Measurements from ENCODE around the gene RHEX. TPM values are rescaled to one million over a fixed set of nuclear protein-coding genes. Genes with fewer than 3 reads are reported as not detected.
"Not testable (repeated sequence)": the region's sequence is repeated elsewhere in the genome, so short reads cannot be mapped to it uniquely, and the experiment has no call there.

Gene RHEX
- total RNA-seq, 1 experiment from 2014 or later, result not detected

DNA sequence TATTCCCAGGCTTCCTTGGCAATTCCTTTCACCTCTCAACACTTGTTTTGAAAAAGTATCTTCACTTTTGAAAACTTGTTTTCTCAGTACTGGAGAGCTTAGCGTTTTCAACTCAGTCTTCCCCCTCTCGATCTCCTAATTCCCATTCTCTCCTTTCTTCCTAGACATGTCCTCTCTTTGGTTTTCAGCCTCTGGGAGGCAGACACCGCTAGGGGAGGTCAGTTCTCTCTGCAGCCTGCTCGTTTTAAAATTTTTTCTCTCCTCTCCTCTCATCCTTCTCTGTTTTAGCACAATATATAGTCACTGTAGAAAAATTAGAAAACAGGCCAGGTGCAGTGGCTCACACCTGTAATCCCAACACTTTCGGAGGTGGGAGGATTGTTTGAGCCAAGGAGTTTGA lies 12.6 kb upstream of the RHEX start:
- no peaks in the 10 kb centered on the region for H3K36me3 ChIP-seq
- H3K9me3 ChIP-seq (replicated peaks), result no peaks in the 10 kb centered on the region
- no peak overlapping the region for H3K27ac ChIP-seq
- H3K4me1 ChIP-seq, result no peaks in the 10 kb centered on the region
- H3K27me3 ChIP-seq, result peaks cover 12% of the 10 kb centered on the region
- no peak overlapping the region for H3K4me3 ChIP-seq
- DNase-seq, result no peak

DNA sequence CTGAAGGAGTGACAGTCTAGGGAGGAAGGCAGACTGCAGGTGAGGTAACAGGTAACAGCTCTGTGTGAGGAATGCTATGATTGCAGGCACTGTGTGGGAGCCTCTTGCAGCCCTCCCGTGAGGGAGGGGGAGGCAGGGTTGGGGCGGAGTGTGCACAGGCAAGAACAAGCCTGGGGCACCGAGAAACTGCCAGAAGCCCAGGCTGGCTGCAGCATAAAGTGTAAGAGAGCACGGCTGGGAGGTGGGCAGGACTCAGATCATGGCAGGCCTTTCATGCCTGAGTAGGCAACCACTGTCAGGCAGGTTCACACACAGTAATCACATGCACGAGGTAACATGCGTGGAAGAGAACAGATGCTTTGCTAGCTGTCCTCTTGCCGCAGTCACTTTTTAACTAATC lies 11.3 kb upstream of the RHEX start:
- H3K27me3 ChIP-seq, result peaks cover 11% of the 10 kb centered on the region
- DNase-seq, result peak in 1 of 2 experiments; percentile 9
- H3K4me1 ChIP-seq, result no peaks in the 10 kb centered on the region
- no peaks in the 10 kb centered on the region for H3K36me3 ChIP-seq
- H3K9me3 ChIP-seq (replicated peaks), result no peaks in the 10 kb centered on the region
- no peak overlapping the region for H3K27ac ChIP-seq
- no peak overlapping the region for H3K4me3 ChIP-seq

DNA sequence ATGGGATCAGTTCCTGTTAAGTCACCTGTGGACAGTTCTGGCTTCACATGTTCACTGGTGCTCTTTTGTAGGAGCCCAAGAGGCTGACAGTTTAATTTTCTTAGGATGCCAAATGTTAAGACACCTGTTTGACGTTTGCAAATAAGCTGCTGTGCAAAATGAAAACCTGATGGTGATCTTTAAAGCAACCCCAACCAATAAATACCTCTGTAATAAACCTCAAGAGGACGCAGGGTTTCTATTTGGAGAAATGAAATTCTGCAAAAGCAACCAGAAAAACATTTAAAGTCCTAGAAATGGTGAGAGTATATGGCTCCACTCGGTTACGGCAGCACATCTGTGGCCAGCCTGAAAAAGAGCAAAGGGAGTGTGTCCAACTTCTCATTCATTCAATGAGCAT lies 5.7 kb upstream of the RHEX start:
- Histone ChIP-seq H3K36me3 (no peaks in the 10 kb centered on the region), H3K27me3 (peaks cover 15% of the 10 kb centered on the region), H3K27ac (no peak overlapping the region), H3K4me3 (no peak overlapping the region), H3K9me3 (replicated peaks) (no peaks in the 10 kb centered on the region), H3K4me1 (no peaks in the 10 kb centered on the region)
- DNase-seq, result no peak

DNA sequence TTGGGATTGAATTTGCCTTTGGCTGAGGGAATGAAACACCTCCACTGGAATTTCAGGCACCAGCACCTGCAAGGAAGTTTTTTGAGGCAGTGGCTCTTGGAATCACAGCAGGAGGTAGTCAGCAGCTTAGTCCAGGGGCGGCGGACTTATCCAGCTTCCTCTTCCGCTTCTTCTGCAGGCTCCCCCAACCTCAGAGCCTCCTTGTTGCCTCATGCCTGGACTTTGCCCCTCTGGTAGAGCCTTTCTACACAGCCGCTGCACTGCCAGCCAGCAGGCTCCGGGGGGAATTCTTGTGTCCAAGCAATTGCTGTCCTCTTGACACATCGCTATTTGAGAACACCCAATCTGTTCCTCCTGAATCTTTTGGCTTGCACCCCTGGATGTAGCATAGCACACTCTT lies 4.4 kb upstream of the RHEX start:
- DNase-seq, result no peak
- no peak overlapping the region for H3K27ac ChIP-seq
- no peaks in the 10 kb centered on the region for H3K4me1 ChIP-seq
- H3K9me3 ChIP-seq (replicated peaks), result no peaks in the 10 kb centered on the region
- no peak overlapping the region for H3K4me3 ChIP-seq
- H3K27me3 ChIP-seq, result peaks cover 20% of the 10 kb centered on the region
- no peaks in the 10 kb centered on the region for H3K36me3 ChIP-seq

DNA sequence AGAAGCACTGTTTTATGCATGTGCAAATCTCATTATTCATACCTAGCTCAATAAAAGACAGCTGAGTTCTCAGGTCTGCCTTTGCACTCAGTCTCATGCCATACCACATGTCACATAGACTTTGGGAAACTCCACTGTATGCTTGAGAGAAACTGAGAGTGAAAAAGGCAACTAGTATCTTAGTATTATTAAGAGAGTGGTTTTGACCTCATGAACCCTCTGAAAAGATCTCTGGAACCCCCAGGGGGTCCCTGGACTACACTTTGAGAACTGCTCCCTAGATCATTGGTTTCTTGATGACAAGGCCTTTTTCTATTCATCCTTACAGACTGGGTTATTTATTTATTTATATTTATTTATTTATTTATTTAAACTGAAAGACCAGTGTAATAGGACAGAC lies 3.7 kb upstream of the RHEX start:
- no peak for DNase-seq
- Histone ChIP-seq H3K27me3 (peaks cover 20% of the 10 kb centered on the region), H3K4me1 (no peaks in the 10 kb centered on the region)

DNA sequence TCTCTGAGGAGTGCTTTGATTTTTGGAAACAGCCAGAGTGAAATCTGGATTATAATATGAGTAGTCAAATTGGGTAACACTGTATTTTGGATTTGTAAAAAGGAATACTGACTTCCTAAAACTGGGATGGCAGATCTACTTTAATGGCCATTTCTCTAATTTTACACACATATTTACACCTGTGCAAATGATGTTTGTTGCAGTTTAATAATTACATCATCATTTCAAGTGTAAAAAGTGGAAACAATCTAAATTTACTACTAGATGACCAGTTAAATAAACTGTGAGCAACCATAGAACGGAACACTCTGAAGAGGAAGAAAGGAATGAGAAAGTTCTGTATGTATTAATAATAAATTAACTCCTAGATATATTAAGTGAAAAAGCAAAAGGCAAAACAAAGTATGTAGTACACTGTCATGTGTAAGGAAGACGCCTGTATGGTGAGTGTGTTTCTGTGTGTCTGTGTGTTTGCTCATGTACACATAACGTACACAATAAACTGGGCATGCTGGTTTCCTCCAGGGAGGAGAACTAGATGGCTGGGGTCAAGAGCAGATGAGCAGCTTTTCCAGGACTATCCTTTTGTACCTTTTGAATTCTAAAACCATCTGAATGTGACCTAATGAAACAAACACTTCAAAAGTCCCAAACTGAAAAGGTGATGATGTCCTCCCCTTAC lies 2.9 kb upstream of the RHEX start:
- Histone ChIP-seq H3K9me3 (replicated peaks) (no peaks in the 10 kb centered on the region), H3K4me1 (no peaks in the 10 kb centered on the region), H3K36me3 (no peaks in the 10 kb centered on the region), H3K27me3 (peaks cover 20% of the 10 kb centered on the region), H3K27ac (no peak overlapping the region), H3K4me3 (no peak overlapping the region)
- DNase-seq, result no peak

More for the DNA sequence above, 3.7 kb upstream of the RHEX start:
- no peak overlapping the region for H3K4me3 ChIP-seq
- H3K36me3 ChIP-seq, result no peaks in the 10 kb centered on the region
- no peaks in the 10 kb centered on the region for H3K9me3 ChIP-seq (replicated peaks)
- no peak overlapping the region for H3K27ac ChIP-seq

DNA sequence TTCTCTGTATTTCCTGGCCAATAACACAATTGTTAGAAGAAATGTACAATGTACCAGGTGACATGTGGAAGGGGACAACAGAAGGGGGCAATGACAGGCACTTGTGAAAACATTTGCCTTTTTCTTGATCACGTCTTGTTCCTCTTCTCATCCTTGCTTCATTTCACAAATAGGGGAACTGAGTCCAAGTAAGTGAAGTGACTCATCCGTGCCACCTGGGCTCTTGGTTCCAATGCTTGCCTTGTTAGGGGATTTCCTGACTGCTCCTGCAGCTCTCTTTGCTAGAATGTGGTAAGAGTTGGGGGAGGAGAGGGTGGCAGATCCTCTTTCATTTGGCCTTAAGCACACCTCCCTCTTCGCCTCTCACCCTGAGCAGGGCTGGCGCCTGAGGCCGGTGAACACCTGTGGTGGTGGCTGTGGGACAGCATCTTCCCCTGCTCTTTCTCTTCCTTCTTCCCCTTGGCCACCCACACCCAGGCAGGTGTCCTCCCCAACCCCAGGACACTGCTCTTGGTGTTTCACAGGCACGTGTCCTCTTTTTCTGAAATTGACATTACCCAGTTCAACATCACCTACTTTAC lies 2.2 kb upstream of the RHEX start:
- DNase-seq, result no peak
- Histone ChIP-seq H3K4me1 (no peaks in the 10 kb centered on the region), H3K27ac (no peak overlapping the region), H3K4me3 (no peak overlapping the region), H3K36me3 (no peaks in the 10 kb centered on the region), H3K9me3 (replicated peaks) (no peaks in the 10 kb centered on the region), H3K27me3 (peaks cover 20% of the 10 kb centered on the region)

DNA sequence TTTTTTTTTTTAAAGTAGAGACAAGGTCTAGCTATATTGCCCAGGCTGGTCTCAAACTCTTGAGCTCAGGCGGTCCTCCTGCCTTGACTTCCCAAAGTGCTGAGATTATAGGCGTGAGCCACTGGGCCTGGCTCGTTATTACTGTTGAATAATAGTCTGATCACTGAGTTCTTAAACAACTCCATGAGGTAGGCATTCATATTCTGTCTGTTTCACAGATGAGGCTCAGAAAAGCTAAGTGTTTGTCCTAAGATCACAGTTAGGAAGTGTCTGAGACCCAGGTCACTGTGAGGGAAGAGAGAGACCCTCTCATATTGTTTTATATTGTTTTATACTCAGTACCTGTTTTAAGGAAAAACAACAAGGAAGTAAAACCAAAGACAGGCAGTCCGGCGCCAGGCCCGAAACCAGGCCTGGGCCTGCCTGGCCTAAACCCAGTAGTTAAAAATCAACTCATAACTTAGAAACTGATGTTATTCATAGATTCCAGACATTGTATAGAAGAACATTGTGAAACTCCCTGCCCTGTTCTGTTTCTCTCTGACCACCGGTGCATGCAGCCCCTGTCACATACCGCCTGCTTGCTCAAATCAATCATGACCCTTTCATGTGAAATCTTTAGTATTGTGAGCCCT lies 625 bp upstream of the RHEX start:
- H3K27me3 ChIP-seq, result peaks cover 11% of the 10 kb centered on the region
- not testable (repeated sequence) for H3K4me3 ChIP-seq; H3K9me3 ChIP-seq (replicated peaks); DNase-seq; H3K27ac ChIP-seq; H3K4me1 ChIP-seq; H3K36me3 ChIP-seq

DNA sequence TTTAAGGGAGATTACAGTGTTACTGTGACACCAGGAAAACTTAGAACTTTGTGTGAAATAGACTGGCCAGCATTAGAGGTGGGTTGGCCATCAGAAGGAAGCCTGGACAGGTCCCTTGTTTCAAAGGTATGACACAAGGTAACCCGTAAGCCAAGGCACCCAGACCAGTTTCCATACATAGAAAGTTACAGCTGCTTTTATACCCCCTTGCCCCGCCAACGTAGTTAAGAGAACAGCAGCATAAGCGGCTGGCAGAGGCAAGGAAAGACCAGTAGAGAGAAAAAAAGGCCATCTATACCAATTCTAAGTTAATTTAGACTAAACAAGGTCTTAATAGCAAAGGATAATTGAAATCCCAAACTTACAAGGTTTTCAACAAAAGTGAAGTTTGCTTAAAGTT lies 643 bp downstream of the RHEX start:
- H3K36me3 ChIP-seq; H3K9me3 ChIP-seq (replicated peaks); H3K27ac ChIP-seq; H3K4me3 ChIP-seq; H3K4me1 ChIP-seq; H3K27me3 ChIP-seq; DNase-seq: not testable (repeated sequence)

DNA sequence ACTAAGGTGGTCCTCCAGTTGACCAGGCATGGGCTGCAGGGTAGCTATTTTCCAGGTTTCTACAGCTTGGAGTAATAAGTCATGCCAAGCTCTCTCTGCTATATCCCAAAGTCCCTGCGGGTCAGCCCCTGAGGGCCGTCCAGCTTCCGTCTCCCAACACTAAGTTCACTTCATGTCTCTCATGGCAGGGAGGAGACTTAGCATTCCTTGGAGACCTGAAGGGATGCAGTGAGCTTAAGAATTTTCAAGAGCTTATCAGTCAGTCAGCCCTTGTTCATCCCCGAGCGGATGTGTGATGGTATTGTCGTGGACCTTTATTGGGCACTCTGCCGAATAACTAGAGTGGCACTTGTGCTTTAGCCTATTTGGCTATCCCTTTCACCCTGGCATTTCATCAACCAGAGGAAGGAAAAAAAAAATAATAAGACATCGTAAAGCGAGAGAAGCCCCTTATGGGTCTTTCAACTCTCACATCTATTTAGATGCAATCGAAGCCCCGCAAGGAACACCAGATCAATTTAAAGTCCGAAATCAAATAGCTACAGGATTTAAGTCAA lies 2.2 kb downstream of the RHEX start:
- not testable (repeated sequence) for H3K27ac ChIP-seq, DNase-seq

DNA sequence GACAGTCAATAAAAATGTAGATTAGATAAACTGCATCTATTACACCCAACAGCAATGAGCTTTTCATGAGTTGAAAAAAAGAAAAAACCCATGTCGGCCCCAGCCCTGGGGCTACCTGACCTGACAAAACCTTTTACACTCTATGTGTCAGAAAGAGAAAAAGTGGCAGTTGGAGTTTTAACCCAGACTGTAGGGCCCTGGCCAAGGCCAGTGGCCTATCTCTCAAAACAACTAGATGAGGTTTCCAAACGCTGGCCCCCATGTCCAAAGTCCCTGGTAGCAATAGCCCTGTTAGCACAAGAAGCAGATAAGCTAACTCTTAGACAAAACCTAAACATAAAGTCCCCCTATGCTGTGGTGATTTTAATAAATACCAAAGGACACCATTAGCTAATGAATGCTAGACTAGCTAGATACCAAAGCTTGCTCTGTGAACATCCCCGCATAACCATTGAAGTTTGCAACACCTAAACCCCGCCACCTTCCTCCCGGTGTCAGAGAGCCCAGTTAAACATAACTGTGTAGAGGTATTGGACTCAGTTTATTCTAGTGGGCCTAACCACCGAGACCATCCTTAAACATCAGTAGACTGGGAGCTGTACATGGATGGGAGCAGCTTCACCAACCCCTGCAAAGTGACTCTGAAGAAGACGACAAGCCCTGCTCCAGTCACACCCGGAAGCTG lies 2.8 kb downstream of the RHEX start:
- H3K36me3 ChIP-seq; H3K4me3 ChIP-seq; H3K4me1 ChIP-seq; H3K9me3 ChIP-seq (replicated peaks); DNase-seq; H3K27me3 ChIP-seq; H3K27ac ChIP-seq: not testable (repeated sequence)

More for the DNA sequence above, 2.2 kb downstream of the RHEX start:
- H3K9me3 ChIP-seq (replicated peaks); H3K27me3 ChIP-seq; H3K36me3 ChIP-seq; H3K4me1 ChIP-seq; H3K4me3 ChIP-seq: not testable (repeated sequence)

DNA sequence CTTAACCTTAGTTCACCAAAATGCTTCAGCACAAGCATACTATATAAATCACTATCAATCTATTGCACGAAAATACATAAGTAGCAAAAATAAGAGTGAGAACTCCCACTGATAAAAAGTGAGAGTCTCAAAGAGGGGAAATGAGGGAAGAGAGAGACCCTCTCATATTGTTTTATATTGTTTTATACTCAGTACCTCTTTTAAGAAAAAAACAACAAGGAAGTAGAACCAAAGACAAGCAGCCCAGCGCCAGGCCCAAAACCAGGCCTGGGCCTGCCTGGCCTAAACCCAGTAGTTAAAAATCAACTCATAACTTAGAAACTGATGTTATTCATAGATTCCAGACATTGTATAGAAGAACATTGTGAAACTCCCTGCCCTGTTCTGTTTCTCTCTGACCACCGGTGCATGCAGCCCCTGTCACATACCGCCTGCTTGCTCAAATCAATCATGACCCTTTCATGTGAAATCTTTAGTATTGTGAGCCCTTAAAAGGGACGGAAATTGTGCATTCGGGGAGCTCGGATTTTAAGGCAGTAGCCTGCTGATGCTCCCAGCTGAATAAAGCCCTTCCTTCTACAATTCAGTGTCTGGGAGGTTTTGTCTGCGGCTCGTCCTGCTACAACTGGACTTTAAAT lies 5.4 kb downstream of the RHEX start:
- H3K4me1 ChIP-seq; H3K9me3 ChIP-seq (replicated peaks); H3K27ac ChIP-seq; H3K4me3 ChIP-seq; H3K27me3 ChIP-seq; DNase-seq; H3K36me3 ChIP-seq: not testable (repeated sequence)

DNA sequence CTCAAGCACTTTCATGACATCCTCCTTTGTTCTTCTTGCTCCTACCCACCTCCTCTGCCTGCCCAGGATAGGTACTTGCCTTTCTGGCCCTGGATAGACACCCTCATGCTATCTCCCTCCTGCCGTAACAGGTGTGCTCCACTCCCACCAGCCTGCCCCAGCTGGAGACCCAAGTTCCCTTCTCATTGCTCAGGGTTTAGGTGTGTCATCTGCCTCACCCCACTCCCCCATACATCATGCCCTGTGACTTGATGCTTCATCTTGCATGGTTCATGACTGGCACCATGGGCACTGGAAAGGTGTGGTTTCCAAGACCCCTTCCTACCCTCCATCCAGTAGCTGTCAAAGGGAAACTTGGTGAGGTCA lies 5.9 kb downstream of the RHEX start:
- Histone ChIP-seq H3K4me1 (no peaks in the 10 kb centered on the region), H3K4me3 (no peak overlapping the region), H3K36me3 (no peaks in the 10 kb centered on the region), H3K9me3 (replicated peaks) (no peaks in the 10 kb centered on the region), H3K27ac (no peak overlapping the region), H3K27me3 (no peaks in the 10 kb centered on the region)
- no peak for DNase-seq

DNA sequence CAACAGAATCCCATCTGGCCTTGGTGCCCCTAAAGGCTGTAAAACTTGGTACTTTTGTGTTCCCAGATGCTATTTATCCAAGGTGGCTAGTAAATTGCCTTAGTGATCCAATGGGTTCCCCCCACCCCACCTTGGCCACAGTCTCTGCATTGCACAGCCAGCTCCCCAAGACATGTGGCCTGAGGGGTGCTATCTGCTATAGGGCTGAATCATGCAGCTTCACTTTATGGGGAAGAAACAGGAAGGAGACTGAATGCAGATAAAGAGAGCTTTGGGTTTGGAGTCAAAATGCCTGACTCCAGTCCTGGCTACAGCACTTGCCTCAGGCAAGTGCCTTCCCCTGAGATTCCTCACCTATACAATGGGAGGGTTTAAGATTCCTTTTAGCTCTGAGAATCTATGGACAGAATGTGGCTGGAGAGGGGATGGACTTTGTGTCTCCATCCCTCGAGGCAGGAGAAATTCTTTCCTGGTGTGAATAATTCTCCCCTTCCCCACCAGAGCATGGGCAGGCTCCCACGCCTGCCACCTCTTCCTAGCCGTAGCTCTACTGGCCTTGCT lies 6.5 kb downstream of the RHEX start:
- H3K4me1 ChIP-seq, result no peaks in the 10 kb centered on the region

More for the DNA sequence above, 6.5 kb downstream of the RHEX start:
- Histone ChIP-seq H3K27ac (no peak overlapping the region), H3K9me3 (replicated peaks) (no peaks in the 10 kb centered on the region), H3K27me3 (no peaks in the 10 kb centered on the region), H3K4me3 (no peak overlapping the region), H3K36me3 (no peaks in the 10 kb centered on the region)
- DNase-seq, result no peak

Measured in SJCRH30 (cell line).